ENCODE measurements around the gene TAF1. TPM values are rescaled to one million over a fixed set of nuclear protein-coding genes. Genes with fewer than 3 reads are reported as not detected.

Gene TAF1
- total and polyA plus RNA-seq, 9 of the 15 experiments (the other 6 are each of a cell fraction or from before 2014, with no cell fraction given) = 6.4 to 45.1 (median 38.1) TPM

DNA sequence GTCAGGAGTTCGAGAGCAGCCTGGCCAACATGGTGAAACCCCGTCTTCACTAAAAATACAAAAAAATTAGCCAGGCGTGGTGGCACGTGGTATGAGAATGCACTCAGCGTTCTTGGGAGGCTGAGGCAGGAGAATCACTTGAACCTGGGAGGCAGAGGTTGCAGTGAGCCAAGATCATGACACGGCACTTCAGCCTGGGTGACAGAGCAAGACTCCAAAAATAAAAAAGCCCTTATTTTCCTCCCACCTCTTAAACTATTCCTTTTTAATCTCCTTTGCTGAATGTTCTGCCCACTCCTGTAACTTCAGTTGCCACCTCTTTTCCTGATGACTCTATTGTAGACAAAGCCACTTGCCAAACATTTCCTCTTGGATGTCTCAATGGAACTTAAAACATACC is 72.6 kb downstream of the TAF1 start (continued):
- peak; percentile 72 for TF ChIP-seq ZNF316 (IDR thresholded peaks at IDR 0.05)

DNA sequence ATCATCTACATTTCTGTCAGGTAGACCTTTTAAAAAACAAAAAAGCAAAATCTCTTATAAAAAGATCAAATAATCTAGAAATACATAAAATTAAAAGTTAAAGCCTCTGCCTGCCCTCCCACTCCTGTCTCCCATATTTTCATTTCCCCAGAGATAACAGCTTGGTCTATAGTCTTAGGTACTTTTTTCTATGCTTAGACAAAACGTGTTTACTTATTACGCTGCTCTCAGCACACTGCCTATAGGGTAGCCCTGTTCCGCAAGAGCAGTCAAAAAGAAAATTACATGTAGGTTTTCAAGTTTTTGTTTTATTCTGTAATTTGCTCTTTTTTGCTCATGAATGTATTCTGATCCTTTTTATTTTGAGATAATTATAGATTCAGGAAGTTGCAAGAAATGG is 73.3 kb downstream of the TAF1 start:
- FAIRE-seq (no peak), DNase-seq (ENCODE audit: extremely low read depth in 1 of 4, low spot score in 3 of 4) (no peak), ATAC-seq (peak; percentile 62; the same call in 2 of the 3 replicates)
- Histone ChIP-seq H3K9me1 (ENCODE audit: control insufficient read depth, insufficient read depth, low read length) (no peaks in the 10 kb centered on the region), H3K36me3 (ENCODE audit: control insufficient read depth, insufficient read depth, low read length) (peaks cover 42% of the 10 kb centered on the region), H3K4me2 (ENCODE audit: insufficient read depth, low read length) (no peak overlapping the region), H3K9ac (ENCODE audit: insufficient read depth in 1 of 2, low read depth in 2 of 2, low read length in 2 of 2) (no peak overlapping the region), H3K79me2 (ENCODE audit: control insufficient read depth, insufficient read depth, low read length) (no peaks in the 10 kb centered on the region), H3K9me3 (replicated peaks; ENCODE audit: control insufficient read depth, insufficient read depth, low read depth, low read length) (no peaks in the 10 kb centered on the region), H3K4me1 (replicated peaks in 1 of 2; ENCODE audit: control insufficient read depth in 2 of 2, insufficient read depth in 2 of 2, low read length in 2 of 2) (peaks cover 6 to 9% of the 10 kb centered on the region in 2 experiments; a peak in 2 of 5 replicates), H3K4me3 (no peak overlapping the region), H2AFZ (ENCODE audit: low read depth, low read length) (no peak overlapping the region), H3K27ac (ENCODE audit: extremely low read depth, low read depth, low read length) (peak overlapping the region; percentile 46; the same call in 2 of the 3 replicates), H3K27me3 (ENCODE audit: control insufficient read depth in 2 of 2, insufficient read depth in 2 of 2, low read length in 2 of 2) (no peaks in the 10 kb centered on the region), H4K20me1 (replicated peaks; ENCODE audit: control insufficient read depth, insufficient read depth, low read length) (no peaks in the 10 kb centered on the region)
- intact Hi-C loops (cut with micrococcal nuclease) (no loop called here), in situ Hi-C loops (cut with MboI) (no loop called here)
- no peak for TF ChIP-seq SMAD4 (CRISPR knock-in tag; conservative IDR thresholded peaks at IDR 0.05)
- WGBS (ENCODE audit: insufficient coverage, low coverage, missing lambda C conversion rate) = 86% methylated on average over 3 of the region's 3 CpGs
- ChIA-PET CTCF (ENCODE audit: low intra/inter-chr PET ratio) (no interaction called here), POLR2A (interaction anchor here (0.8 kb wide), 1 partner anchor 9 kb away, joined by 3 read pairs; no protein-coding TSS in a partner anchor)
- BruUV-seq (replicated peaks) = no TSS peak

DNA sequence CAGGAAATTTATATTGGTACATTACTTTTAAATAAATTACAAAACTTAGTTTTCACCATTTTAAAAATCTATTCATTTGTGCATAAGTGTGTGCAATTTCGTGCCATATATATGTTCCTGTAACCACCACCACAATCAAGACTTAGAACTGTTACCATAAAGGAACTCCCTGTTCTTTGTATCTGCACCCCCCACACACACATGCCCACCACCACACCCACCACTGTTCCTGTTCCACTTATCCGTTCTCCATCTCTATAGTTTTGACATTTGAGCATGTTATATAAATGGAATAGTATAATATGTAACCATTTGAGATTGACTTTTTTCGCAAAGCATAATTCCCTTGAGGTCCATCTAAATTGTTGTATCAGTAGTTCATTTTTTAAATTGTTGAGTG is 73.7 kb downstream of the TAF1 start:
- intact Hi-C loops (cut with micrococcal nuclease) = no loop called here
- TF ChIP-seq, protein P1, sequence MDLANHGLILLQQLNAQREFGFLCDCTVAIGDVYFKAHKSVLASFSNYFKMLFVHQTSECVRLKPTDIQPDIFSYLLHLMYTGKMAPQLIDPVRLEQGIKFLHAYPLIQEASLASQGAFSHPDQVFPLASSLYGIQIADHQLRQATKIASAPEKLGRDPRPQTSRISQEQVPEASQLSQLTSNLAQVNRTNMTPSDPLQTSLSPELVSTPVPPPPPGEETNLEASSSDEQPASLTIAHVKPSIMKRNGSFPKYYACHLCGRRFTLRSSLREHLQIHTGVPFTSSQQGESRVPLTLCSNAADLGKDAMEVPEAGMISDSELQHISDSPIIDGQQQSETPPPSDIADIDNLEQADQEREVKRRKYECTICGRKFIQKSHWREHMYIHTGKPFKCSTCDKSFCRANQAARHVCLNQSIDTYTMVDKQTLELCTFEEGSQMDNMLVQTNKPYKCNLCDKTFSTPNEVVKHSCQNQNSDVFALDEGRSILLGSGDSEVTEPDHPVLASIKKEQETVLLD (IDR thresholded peaks at IDR 0.05) = no peak
- no peak for TF ChIP-seq FOXP1 (CRISPR knock-in tag; IDR thresholded peaks at IDR 0.05)
- no peak for TF ChIP-seq MYC (IDR thresholded peaks at IDR 0.05; ENCODE audit: low read depth, low read length)
- no peak for TF ChIP-seq MYC (CRISPR knock-in tag; IDR thresholded peaks at IDR 0.05; ENCODE audit: borderline replicate concordance, low read depth)
- Histone ChIP-seq H4K20me1 (replicated peaks; ENCODE audit: control insufficient read depth, insufficient read depth, low read length) (no peaks in the 10 kb centered on the region), H3K36me3 (ENCODE audit: control insufficient read depth, insufficient read depth, low read length) (peaks cover 41% of the 10 kb centered on the region; the same call in 2 of the 3 replicates), H3K9ac (ENCODE audit: insufficient read depth in 1 of 2, low read depth in 2 of 2, low read length in 2 of 2) (no peak overlapping the region), H3K27me3 (ENCODE audit: control insufficient read depth in 2 of 2, insufficient read depth in 2 of 2, low read length in 2 of 2) (no peaks in the 10 kb centered on the region), H3K4me3 (no peak overlapping the region), H3K4me2 (ENCODE audit: insufficient read depth, low read length) (no peak overlapping the region), H2AFZ (ENCODE audit: low read depth, low read length) (no peak overlapping the region), H3K27ac (ENCODE audit: extremely low read depth, low read depth, low read length) (no peak overlapping the region), H3K79me2 (ENCODE audit: control insufficient read depth, insufficient read depth, low read length) (no peaks in the 10 kb centered on the region), H3K9me3 (replicated peaks; ENCODE audit: control insufficient read depth, insufficient read depth, low read depth, low read length) (no peaks in the 10 kb centered on the region), H3K4me1 (replicated peaks in 1 of 2; ENCODE audit: control insufficient read depth in 2 of 2, insufficient read depth in 2 of 2, low read length in 2 of 2) (peaks cover 6 to 9% of the 10 kb centered on the region in 2 experiments; a peak in 2 of 5 replicates), H3K9me1 (ENCODE audit: control insufficient read depth, insufficient read depth, low read length) (no peaks in the 10 kb centered on the region)
- CTCF ChIA-PET (ENCODE audit: low intra/inter-chr PET ratio) = no interaction called here
- no TSS peak for BruUV-seq (replicated peaks)
- DNase-seq (ENCODE audit: extremely low read depth in 1 of 4, low spot score in 3 of 4) = no peak
- FAIRE-seq = no peak
- POLR2A ChIA-PET = no interaction called here
- no peak for ATAC-seq
- in situ Hi-C loops (cut with MboI) = no loop called here
- WGBS (ENCODE audit: insufficient coverage, low coverage, missing lambda C conversion rate) = 91% methylated on average over 3 of the region's 3 CpGs

Measured in K562 (cell line).